WTC11 (cell line): ENCODE data around the gene SUSD1. TPM values are rescaled to one million over a fixed set of nuclear protein-coding genes. Genes with fewer than 3 reads are reported as not detected.

Experiments used
- ATAC-seq: fragments of 200-7000 bp; cut with Tn5 transposase; 2 replicates; pipeline ENCODE4 v1.10.0; 2021; ENCODE audit warnings: mild to moderate bottlenecking, moderate library complexity
- CTCF ChIA-PET: fragments of 300-600 bp; sonication (Branson Sonifier 250); formaldehyde crosslinking; loops from one replicate; lab custom pipeline; 2021; ENCODE audit warnings: antibody characterized with exemption; lab: Charles Lee
- POLR2A ChIA-PET: fragments of 350-600 bp; sonication (Branson Sonifier 250); formaldehyde crosslinking; loops from one replicate; lab custom pipeline; 2021; ENCODE audit warnings: antibody characterized with exemption; lab: Charles Lee
- DNase-seq: peaks from one replicate; pipeline ENCODE4 v3.0.0; 2021; ENCODE audit warnings: low spot score
- H3K27ac Mint-ChIP-seq: 2 replicates; pipeline ENCODE4 v1.8.0; 2021; ENCODE audit warnings: mixed read lengths
- H3K27me3 Mint-ChIP-seq: 2 replicates; pipeline ENCODE4 v1.8.0; 2021; ENCODE audit warnings: low read depth, mild to moderate bottlenecking, moderate library complexity, mixed read lengths
- H3K36me3 Mint-ChIP-seq: 2 replicates; pipeline ENCODE4 v1.8.0; 2021; ENCODE audit warnings: mixed read lengths
- H3K4me1 Mint-ChIP-seq: 2 replicates; pipeline ENCODE4 v1.8.0; 2022; ENCODE audit warnings: mixed read lengths
- H3K4me3 Mint-ChIP-seq: 2 replicates; pipeline ENCODE4 v1.8.0; 2021; ENCODE audit warnings: mild to moderate bottlenecking, moderate library complexity, mixed read lengths
- H3K9me3 Mint-ChIP-seq: 2 replicates; pipeline ENCODE4 v1.8.0; 2021; ENCODE audit warnings: mixed read lengths
- ARID4B ChIP-seq: sonication (generic); formaldehyde crosslinking; IDR thresholded peaks from 2 replicates; pipeline ENCODE4 v1.8.0; 2023; ENCODE audit warnings: missing genetic modification reagents, mild to moderate bottlenecking, borderline replicate concordance
- GRHL2 ChIP-seq: fragments of 250-450 bp; sonication (Bioruptor Pico); IDR thresholded peaks from 2 replicates; pipeline ENCODE4 v1.8.0; 2022; ENCODE audit warnings: mild to moderate bottlenecking, moderate library complexity; ENCODE audit not compliant: insufficient replicate concordance, severe bottlenecking
- HMGA2 ChIP-seq: fragments of 250-450 bp; sonication (Bioruptor Pico); IDR thresholded peaks from 2 replicates; pipeline ENCODE4 v1.4.0; 2021; ENCODE audit warnings: mild to moderate bottlenecking, moderate library complexity
- IRF2 ChIP-seq: sonication (generic); formaldehyde crosslinking; IDR thresholded peaks from 2 replicates; pipeline ENCODE4 v1.8.0; 2022; ENCODE audit warnings: low read depth, missing genetic modification reagents, borderline replicate concordance
- JAZF1 ChIP-seq: fragments of 250-450 bp; sonication (Bioruptor Pico); IDR thresholded peaks from 2 replicates; pipeline ENCODE4 v1.9.0; 2021; ENCODE audit warnings: moderate library complexity, mild to moderate bottlenecking, inconsistent platforms
- MLX ChIP-seq: sonication (generic); formaldehyde crosslinking; IDR thresholded peaks from 2 replicates; pipeline ENCODE4 v1.8.1; 2023; ENCODE audit warnings: mild to moderate bottlenecking, missing genetic modification reagents, moderate library complexity
- MYBL2 ChIP-seq: sonication (generic); formaldehyde crosslinking; IDR thresholded peaks from 2 replicates; pipeline ENCODE4 v1.8.1; 2023; ENCODE audit warnings: mild to moderate bottlenecking, moderate library complexity, missing genetic modification reagents
- NFATC4 ChIP-seq: fragments of 250-450 bp; sonication (Bioruptor Pico); IDR thresholded peaks from 2 replicates; pipeline ENCODE4 v1.9.0; 2021; ENCODE audit warnings: mild to moderate bottlenecking
- NFYB ChIP-seq: sonication (generic); formaldehyde crosslinking; conservative IDR thresholded peaks from 2 replicates; pipeline ENCODE4 v1.8.0; 2022; ENCODE audit warnings: low read depth, missing genetic modification reagents
- PRDM15 ChIP-seq: sonication (generic); formaldehyde crosslinking; IDR thresholded peaks from 2 replicates; pipeline ENCODE4 v1.8.0; 2022; ENCODE audit warnings: missing genetic modification reagents
- RELA ChIP-seq: sonication (generic); formaldehyde crosslinking; IDR thresholded peaks from 2 replicates; pipeline ENCODE4 v1.8.1; 2022; ENCODE audit warnings: missing genetic modification reagents, mild to moderate bottlenecking, borderline replicate concordance
- TCF7 ChIP-seq: sonication (generic); formaldehyde crosslinking; IDR thresholded peaks from 2 replicates; pipeline ENCODE4 v1.8.0; 2022; ENCODE audit warnings: mild to moderate bottlenecking, low read depth, missing genetic modification reagents, moderate library complexity
- TP53 ChIP-seq: sonication (generic); formaldehyde crosslinking; IDR thresholded peaks from 2 replicates; pipeline ENCODE4 v1.8.1; 2023; ENCODE audit warnings: mild to moderate bottlenecking, missing genetic modification reagents
- total RNA-seq: library from RNA; stranded (reverse); gene quantifications from 3 replicates; pipeline ENCODE4 v1.2.3, GENCODE V29; 2021

The SUSD1 gene
- total RNA-seq, 1 experiment from 2014 or later, result 5.1 TPM

- H3K4me3 Mint-ChIP-seq, result no peak overlapping the region
- ChIA-PET CTCF (interaction anchor here (0.7 to 1.4 kb wide), 6 partner anchors 9 to 64 kb away, joined by 3 to 8 read pairs (median 4); no protein-coding TSS in a partner anchor), POLR2A (interaction anchor here (0.5 kb wide), 1 partner anchor 50 kb away, joined by 3 read pairs; no protein-coding TSS in a partner anchor)
- TF ChIP-seq ARID4B (CRISPR knock-in tag), result no peak
- TF ChIP-seq GRHL2, result no peak
- TF ChIP-seq NFYB (CRISPR knock-in tag), result no peak
- TF ChIP-seq TP53, result no peak
- TF ChIP-seq HMGA2 (CRISPR knock-in tag), result no peak
- TF ChIP-seq TCF7 (CRISPR knock-in tag), result no peak
- H3K27me3 Mint-ChIP-seq, result no peaks in the 10 kb centered on the region
- ATAC-seq, result no peak
- 0 out of 2 replicates have a peak, but pooled peaks cover 6% of the 10 kb centered on the region for H3K9me3 Mint-ChIP-seq
- H3K4me1 Mint-ChIP-seq, result no peaks in the 10 kb centered on the region
- DNase-seq, result no peak
- H3K27ac Mint-ChIP-seq, result no peak overlapping the region
- H3K36me3 Mint-ChIP-seq, result no peaks in the 10 kb centered on the region
Observed at GRCh38 chr9:112021742-112022141, 153.4 kb downstream of the SUSD1 start.

- Mint-ChIP-seq H3K4me1 (no peaks in the 10 kb centered on the region), H3K9me3 (0 out of 2 replicates have a peak, but pooled peaks cover 6% of the 10 kb centered on the region), H3K27me3 (no peaks in the 10 kb centered on the region), H3K4me3 (no peak overlapping the region), H3K27ac (no peak overlapping the region), H3K36me3 (no peaks in the 10 kb centered on the region)
- CTCF ChIA-PET, result interaction anchor here (1.3 to 1.4 kb wide), 2 partner anchors 15 to 31 kb away, joined by 3 to 4 read pairs; no protein-coding TSS in a partner anchor
- no peak for ATAC-seq
- POLR2A ChIA-PET, result interaction anchor here (0.5 kb wide), 1 partner anchor 51 kb away, joined by 3 read pairs; no protein-coding TSS in a partner anchor
- no peak for DNase-seq
- TF ChIP-seq JAZF1 (no peak), PRDM15 (CRISPR knock-in tag) (no peak), NFATC4 (CRISPR knock-in tag) (no peak), IRF2 (CRISPR knock-in tag) (no peak), RELA (CRISPR knock-in tag) (no peak), MYBL2 (no peak), MLX (CRISPR knock-in tag) (no peak)
Observed at GRCh38 chr9:112020680-112021596, 154.2 kb downstream of the SUSD1 start.
